MCF 10A (cell line): ENCODE data around the gene DRGX. TPM values are rescaled to one million over a fixed set of nuclear protein-coding genes. Genes with fewer than 3 reads are reported as not detected.

Experiments used
- BruUV-seq: library from RNA; stranded (reverse); fragments of 400-500 nt; replicated peaks from 2 replicates; lab custom pipeline; 2021; lab: Mats Ljungman, UMichigan
- CTCF ChIA-PET: fragments of 300-600 bp; sonication (Branson Sonifier 250); formaldehyde crosslinking; extraction: SDS; loops from one replicate; lab custom pipeline; 2021; ENCODE audit warnings: antibody characterized with exemption, inconsistent platforms; lab: Yijun Ruan, JAX
- POLR2A ChIA-PET: fragments of 300-600, 350-650 bp; sonication (Branson Sonifier 250); formaldehyde crosslinking; extraction: SDS; loops from one replicate; lab custom pipeline; 2020; ENCODE audit warnings: antibody characterized with exemption, inconsistent platforms; lab: Yijun Ruan, JAX
- DNase-seq: peaks from one replicate; pipeline ENCODE4 v3.0.0-alpha.2; 2018; ENCODE audit not compliant: unreplicated experiment
- H3K27ac Mint-ChIP-seq: one replicate; pipeline ENCODE4 v1.8.0; 2022; ENCODE audit warnings: mild to moderate bottlenecking, low read depth, mixed read lengths; ENCODE audit not compliant: unreplicated experiment
- H3K27me3 Mint-ChIP-seq: one replicate; pipeline ENCODE4 v1.8.0; 2022; ENCODE audit warnings: mixed read lengths; ENCODE audit not compliant: insufficient read depth, unreplicated experiment
- H3K36me3 Mint-ChIP-seq: one replicate; pipeline ENCODE4 v1.8.0; 2022; ENCODE audit warnings: mild to moderate bottlenecking, moderate library complexity, mixed read lengths; ENCODE audit not compliant: insufficient read depth, unreplicated experiment
- H3K4me1 Mint-ChIP-seq: one replicate; pipeline ENCODE4 v1.8.0; 2022; ENCODE audit warnings: mixed read lengths; ENCODE audit not compliant: insufficient read depth, unreplicated experiment
- H3K4me3 Mint-ChIP-seq: one replicate; pipeline ENCODE4 v1.8.0; 2022; ENCODE audit warnings: mild to moderate bottlenecking, moderate library complexity, mixed read lengths; ENCODE audit not compliant: unreplicated experiment
- H3K9me3 Mint-ChIP-seq: one replicate; pipeline ENCODE4 v1.8.0; 2022; ENCODE audit warnings: mixed read lengths; ENCODE audit not compliant: unreplicated experiment
- CTCF ChIP-seq: fragments of 200-600 bp; IDR thresholded peaks from one replicate; pipeline ENCODE4 v1.8.0; 2022; ENCODE audit warnings: antibody characterized with exemption, mild to moderate bottlenecking; ENCODE audit not compliant: unreplicated experiment
- intact Hi-C: fragments of 100-400 bp; cut with micrococcal nuclease; formaldehyde crosslinking; loops from 2 replicates; pipeline ENCODE4 v1.14.1; 2022
- total RNA-seq: library from RNA; stranded (reverse); gene quantifications from 2 replicates; pipeline ENCODE4 v1.2.3, GENCODE V29; 2022

Gene DRGX
- total RNA-seq, 1 experiment from 2014 or later = not detected

GRCh38 chr10:49379596-49380410, 16.1 kb downstream of the DRGX start:
- POLR2A ChIA-PET = no interaction called here
- Mint-ChIP-seq H3K4me3 (no peak overlapping the region), H3K36me3 (peaks cover 6% of the 10 kb centered on the region), H3K4me1 (no peaks in the 10 kb centered on the region), H3K27me3 (peaks cover 56% of the 10 kb centered on the region), H3K27ac (no peak overlapping the region), H3K9me3 (no peaks in the 10 kb centered on the region)
- intact Hi-C loops = no loop called here
- no peak for DNase-seq
- CTCF ChIA-PET = interaction anchor here (0.6 kb wide), 2 partner anchors 33 to 51 kb away, joined by 3 read pairs; no protein-coding TSS in a partner anchor
- no peak for TF ChIP-seq CTCF
- BruUV-seq = no TSS peak

DNA sequence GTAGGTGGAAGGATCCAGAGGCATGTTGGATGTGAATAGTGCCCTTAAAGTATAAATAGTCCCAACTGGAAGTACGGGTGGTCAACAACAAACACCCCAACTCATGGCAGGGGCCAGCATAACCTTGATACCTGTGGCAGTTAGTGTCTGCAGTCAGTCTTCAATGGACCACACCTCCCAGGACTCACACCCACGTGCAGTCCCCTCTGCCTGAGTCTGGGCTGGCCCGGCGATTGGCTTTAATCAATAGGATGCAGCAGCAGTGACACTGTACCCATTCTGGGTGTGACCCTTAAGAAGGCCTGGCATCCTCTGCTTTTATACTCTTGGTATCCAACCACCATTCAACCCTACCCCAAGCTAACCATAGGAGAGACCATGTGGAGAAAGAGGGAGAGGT, 18.6 kb downstream of the DRGX start:
- Mint-ChIP-seq H3K4me3 (no peak overlapping the region), H3K27me3 (peaks cover 63% of the 10 kb centered on the region), H3K27ac (no peak overlapping the region), H3K4me1 (no peaks in the 10 kb centered on the region), H3K9me3 (no peaks in the 10 kb centered on the region), H3K36me3 (no peaks in the 10 kb centered on the region)
- intact Hi-C loops = no loop called here
- CTCF ChIA-PET = interaction anchor here (1.5 kb wide), 1 partner anchor 31 kb away, joined by 3 read pairs; no protein-coding TSS in a partner anchor
- no TSS peak for BruUV-seq
- POLR2A ChIA-PET = no interaction called here
- no peak for DNase-seq
- TF ChIP-seq CTCF = no peak

GRCh38 chr10:49375611-49376010, 20.3 kb downstream of the DRGX start:
- Mint-ChIP-seq H3K36me3 (no peaks in the 10 kb centered on the region), H3K9me3 (no peaks in the 10 kb centered on the region), H3K4me3 (no peak overlapping the region), H3K27me3 (peaks cover 55% of the 10 kb centered on the region), H3K4me1 (no peaks in the 10 kb centered on the region), H3K27ac (no peak overlapping the region)
- CTCF ChIA-PET = interaction anchor here (0.7 to 1.0 kb wide), 2 partner anchors 32 to 306 kb away, joined by 3 to 4 read pairs; no protein-coding TSS in a partner anchor
- no peak for DNase-seq
- POLR2A ChIA-PET = no interaction called here
- TF ChIP-seq CTCF = no peak
- intact Hi-C loops = no loop called here
- no TSS peak for BruUV-seq

DNA sequence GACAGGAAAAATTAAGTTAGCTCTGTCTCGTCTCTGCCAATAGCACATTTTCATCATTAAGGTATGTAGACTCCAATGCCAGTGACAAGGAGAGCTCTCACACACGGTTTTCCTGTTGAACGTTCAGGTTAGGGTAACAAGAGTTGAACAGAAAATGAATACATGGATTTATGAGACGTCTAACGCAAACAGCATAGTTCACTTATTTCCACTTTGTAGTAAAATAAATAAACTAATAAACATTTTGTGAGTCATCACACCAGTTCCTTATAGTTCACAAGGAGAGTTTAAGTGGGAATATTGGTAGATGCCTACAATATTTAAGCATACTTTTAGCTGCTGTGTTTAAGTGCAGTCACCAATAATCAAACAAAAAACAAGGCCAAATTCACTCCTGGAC, 21.1 kb downstream of the DRGX start:
- ChIA-PET CTCF (interaction anchor here (1.0 kb wide), 1 partner anchor 33 kb away, joined by 3 read pairs; no protein-coding TSS in a partner anchor), POLR2A (no interaction called here)
- Mint-ChIP-seq H3K27ac (no peak overlapping the region), H3K27me3 (peaks cover 48% of the 10 kb centered on the region), H3K4me1 (no peaks in the 10 kb centered on the region), H3K4me3 (no peak overlapping the region), H3K9me3 (no peaks in the 10 kb centered on the region), H3K36me3 (no peaks in the 10 kb centered on the region)
- no TSS peak for BruUV-seq
- TF ChIP-seq CTCF = no peak
- no peak for DNase-seq
- intact Hi-C loops = no loop called here
